Measurements from ENCODE around the gene KATNA1.

The KATNA1 gene

DNA sequence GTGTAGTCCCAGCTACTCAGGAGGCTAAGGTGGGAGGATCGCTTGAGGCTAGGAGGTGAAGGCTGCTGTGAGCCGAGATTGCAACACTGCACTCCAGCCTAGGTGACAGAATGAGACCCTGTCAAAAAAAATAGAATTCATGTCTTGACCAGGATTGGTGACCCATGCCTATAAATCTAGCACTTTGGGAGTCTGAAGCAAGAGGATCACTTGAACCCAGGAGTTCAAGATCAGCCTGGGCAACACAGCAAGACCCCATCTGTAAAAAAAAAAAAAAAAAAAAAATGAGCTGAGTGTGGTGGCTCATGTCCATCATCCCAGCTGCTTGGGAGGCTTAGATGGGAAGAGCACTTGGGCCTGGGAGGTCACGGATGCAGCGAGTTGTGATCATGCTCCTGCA, 48.0 kb downstream of the KATNA1 start:
- no peak for DNase-seq

DNA sequence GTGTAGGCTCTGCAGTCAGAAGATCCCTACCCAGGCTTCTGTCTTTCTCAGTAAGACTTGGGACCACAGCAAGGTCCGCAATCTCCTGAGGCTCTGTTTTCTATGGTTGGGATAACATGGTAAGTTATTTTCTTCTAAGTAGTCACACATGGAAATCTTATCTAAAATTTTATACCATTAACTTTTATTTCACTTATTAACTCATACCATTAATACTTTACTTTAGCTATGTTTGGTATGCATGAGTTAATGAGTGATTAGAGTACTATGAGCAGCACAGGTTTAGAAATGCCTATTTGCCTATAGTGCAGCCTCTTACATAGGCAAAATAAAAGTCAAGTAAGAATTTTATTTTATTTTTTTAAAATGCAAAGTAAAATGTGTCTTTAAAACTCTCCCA, 55.1 kb downstream of the KATNA1 start:
- no peak for DNase-seq

DNA sequence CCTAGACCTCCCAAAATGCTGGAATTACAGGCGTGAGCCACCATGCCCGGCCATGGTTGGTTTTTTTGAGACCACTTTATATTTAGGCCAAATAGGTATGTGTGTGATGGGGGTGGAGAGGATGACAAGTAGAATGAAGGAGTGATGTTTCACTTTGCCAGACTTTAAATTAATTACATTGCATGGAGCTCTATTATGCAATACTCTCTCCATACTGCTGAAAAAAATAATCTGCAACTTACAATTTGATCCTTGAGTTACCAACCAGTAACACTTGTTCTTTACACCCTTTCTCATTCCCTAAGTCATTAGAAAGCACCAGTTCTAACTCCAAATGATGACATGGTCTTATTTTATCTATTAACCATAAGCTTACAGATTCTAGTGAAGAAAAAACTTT, 55.5 kb downstream of the KATNA1 start:
- no peak for DNase-seq

DNA sequence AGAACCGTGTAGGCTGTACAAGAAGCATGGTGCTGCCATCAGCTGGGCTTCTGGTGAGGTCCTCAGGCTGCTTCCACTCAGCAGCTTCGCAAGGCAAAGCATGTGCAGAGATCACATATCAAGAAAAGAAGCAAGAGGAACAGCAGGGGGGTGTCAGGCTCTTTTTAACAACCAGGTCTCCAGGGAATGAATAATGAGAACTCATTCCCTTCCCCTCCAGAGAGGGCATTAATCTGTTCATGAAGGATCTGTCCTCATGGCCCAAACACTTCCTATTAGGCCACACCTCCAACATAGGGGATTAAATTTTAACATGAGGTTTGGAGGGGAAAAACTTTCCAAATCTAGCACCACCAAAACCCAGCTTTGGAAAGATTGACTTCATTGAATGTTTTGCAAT, 62.4 kb downstream of the KATNA1 start:
- no peak for DNase-seq

DNA sequence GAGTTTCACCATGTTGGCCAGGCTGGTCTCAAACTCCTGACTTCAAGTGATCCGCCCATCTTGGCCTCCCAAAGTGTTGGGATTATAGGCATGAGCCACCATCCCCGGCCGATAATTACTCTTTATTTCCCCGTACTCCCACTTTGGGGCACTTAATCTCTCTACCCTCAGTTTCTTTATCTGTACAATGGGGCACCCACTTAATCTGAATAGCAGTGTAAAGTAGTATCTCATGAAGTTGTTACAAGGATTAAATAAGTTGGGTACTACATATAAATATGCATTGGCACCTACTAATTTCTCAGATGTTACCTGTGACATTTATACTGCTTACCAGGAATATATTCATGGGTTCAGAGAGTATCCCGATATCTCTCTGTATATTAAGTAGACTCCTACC, 67.2 kb downstream of the KATNA1 start:
- no peak for DNase-seq

DNA sequence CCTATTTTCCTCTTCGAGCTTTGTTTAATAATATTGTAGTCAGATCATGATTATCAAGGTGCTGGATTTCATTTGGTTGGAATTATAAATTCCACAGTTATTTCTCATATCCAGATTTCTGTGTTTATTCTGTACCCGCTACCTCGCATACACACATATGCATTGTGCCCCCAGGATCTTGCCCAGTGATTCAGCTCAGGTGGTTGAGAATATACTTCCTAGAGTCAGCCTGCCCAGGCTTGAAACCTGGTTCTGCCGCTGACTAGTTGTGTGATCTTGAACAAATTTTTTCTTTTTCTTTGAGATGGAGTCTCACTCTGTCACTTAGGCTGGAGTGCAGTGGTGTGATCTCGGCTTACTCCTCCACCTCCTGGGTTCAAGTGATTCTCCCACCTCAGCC, 67.6 kb downstream of the KATNA1 start:
- no peak for DNase-seq

DNA sequence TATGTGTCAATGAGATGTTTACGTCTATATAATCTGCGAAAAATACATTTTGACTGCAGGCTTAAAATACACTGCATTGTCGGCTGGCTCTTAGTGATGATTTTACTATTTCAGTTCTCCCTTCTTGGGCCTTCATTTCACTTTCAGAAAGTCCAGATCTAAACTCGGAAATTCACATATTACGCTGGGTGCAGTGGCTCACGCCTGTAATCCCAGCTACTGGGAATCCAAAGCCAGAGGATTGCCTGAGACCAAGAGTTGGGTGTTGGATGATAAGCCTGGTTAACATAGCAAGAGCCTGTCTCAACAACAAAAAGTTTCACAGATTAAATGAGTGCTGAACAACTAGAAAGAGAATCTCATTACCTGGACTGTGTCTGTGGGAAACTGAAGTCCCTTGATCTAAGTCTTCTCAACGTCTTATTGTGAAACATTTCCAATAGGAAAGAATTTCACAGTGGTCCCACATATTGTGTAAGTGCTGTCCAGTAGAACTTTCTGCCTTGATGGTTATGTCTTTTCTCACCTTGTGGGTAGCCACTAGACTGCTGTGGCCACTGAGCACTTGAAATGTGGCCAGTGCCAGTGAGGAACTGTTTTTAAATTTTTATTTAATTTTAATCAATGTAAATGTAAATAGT, 80.4 kb downstream of the KATNA1 start:
- no peak for DNase-seq

DNA sequence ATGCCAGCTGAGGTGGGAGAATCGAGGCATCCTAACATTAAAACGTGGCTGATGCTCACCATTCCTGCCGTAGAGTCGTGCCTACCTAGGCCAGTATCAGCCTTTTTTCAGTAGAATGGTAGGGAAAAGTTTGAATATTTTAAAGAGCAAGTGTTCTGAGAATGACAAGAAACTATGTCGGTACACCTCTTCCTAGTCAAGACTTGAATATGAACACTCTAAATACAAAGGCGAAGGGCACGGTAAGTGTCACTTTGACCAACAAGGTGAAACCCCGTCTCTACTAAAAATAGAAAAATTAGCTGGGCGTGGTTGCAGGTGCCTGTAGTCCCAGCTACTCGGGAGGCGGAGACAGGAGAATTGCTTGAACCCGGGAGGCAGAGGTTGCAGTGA, 81.3 kb downstream of the KATNA1 start:
- DNase-seq: no peak

DNA sequence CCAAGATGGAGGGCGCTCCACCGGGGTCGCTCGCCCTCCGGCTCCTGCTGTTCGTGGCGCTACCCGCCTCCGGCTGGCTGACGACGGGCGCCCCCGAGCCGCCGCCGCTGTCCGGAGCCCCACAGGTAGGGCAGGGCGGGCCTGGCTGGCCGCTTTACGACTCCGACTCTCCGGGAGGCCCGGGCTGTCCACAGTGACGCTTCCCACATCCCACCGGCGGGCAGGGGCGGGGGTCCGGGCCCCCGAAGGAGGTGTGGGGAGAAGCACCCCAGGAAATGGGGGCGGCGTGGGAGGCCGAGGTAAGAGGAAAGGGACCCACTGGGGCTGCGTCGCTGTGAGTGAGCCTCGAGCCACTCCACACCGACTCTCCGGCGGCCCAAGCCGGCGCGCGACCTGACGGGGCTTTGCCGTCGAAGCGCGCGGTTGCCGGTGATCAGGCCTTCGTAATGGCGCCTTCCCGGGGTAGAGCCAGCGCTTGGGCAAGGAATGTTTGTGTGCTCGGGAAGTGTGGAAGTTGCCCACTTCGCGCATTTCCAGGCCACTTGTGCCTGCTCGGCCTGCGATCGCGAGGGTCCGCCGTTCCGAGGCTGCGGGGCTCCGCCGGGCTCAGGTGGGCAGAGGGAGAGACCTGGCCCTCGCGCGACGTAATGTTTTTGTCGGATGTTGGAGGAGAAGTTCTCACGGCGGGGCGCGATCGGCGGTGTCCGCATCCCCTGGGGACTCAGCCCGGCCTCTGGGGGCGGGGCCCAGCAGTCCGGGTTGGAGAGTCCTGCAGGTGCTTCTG, 81.9 kb downstream of the KATNA1 start:
- peak; percentile 75 for DNase-seq

DNA sequence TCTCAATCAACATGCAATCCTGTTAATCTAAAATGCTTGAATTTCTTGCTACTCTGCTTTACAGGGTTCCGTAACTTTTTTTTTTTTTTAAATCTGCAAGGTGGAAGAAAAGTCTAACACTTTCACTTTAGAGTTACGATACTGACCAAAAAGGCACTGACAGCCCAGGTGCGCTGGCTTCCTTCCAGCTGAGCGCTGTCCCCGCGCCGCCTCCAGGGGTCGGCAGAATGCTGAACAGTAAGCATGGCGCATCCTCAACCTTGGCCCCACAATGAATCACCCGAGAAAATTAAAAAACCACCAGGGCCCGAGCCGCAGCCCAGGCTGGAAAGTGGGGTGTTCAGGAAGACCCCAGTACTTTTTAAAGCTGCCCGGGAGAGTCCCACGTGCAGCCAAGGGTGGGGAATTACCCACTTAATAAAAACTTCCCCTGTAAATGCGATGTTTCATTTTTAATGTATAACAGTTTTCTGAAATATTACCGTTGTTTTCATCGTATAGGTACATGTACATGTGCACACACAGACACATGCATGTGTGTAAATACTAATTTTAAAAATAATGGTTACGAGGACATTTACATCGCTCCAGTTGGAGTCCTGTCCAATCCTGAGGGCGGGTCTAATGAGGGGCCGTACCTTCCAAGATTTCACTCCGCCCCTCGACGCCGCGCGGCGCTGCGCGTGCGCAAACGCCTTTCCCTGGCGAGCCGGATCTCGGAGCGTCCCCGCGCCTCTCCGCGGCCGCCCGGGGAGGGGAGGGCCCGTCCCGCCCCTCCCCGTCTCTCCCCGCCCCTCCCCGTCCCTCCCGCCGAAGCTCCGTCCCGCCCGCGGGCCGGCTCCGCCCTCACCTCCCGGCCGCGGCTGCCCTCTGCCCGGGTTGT, 82.7 kb downstream of the KATNA1 start, which contains the start of gene GINM1:
Gene GINM1, plus strand, starts transcription at position 849 of the 883 bp plus-strand sequence. CDS start 40 bp downstream, outside the sequence.
- peak; percentile 96 for DNase-seq

DNA sequence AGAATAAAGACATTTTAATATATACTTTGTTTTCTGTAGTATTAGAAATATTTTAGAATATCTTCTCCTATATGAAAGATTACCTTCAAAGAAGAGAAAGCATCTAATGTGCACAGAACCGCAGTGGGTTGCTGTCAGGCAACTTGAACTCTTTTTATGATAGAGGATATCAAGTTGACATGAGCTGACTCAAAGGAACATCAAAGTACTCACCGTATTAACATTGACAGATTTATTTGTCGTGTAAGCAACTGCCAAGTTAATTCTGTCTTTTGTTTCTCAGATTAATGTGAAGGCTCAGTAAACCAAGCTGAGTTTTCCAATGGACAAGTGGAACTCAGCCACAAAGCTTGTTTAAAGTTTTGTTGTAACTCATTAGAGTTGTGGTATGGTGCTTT, 84.6 kb downstream of the KATNA1 start:
- DNase-seq: no peak

DNA sequence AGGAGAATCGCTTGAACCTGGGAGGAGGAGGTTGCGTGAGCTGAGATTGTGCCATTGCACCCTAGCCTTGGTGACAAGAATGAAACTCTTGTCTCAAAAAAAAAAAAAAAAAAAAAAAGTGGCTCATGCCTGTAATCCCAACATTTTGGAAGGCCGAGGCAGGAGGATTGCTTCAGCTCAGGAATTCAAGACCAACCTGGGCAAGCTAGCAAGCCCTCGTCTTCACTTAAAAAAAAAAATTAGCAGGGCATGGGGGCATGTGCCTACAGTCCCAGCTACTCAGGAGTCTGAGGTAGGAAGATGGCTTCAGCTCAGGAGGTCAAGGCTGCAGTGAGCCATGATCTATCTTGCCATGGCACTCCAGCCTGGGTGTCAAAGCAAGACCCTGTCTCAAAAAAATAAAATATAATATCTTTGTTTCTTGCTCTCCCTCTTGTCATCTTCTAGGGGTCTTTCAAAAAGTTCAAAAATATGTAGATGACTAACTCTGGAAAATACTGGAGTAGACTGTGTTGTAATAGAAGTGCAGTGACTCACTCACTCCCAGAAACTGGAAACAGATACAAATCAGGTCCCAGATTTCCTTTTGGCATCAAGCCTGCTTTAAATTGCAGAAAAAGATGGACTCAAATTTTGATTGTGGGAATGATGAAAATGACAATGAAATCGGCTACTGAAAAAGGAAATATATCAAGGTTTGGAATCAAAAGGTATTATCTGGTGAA, 85.1 kb downstream of the KATNA1 start:
- DNase-seq: no peak

DNA sequence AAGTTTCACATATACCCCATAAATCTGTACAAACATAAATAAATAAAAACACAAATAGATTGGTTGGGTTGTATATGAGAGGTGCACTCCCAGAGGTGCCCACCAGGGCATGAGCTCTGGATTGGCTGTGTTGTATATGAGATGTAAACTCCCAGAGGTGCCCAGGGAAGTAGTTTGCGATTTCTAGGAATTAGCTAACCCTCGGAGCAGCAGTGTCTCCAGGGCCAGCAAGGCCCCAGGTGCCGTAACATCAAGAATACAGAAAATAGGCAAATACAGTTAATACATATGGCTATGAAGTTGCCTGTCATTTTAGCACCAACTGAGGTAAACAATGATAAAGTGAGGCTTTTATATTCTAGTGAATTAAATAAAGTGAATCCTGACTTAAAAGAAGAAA, 87.8 kb downstream of the KATNA1 start:
- no peak for DNase-seq

DNA sequence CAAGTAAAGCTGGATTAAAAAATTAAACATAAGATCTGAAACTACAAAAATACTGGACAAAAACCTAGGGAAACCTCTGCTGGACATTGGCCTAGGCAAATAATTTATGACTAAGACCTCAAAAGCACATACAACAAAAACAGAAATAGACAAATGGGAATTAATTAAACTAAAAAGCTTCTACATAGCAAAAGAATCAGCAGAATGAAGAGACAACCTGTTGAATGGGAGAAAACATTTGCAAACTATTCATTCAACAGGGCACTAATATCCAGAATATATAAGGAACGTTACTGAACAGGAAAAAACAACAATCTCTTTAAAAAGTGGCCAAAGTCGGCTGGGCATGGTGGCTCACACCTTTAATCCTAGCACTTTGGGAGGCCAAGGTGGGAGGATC, 89.1 kb downstream of the KATNA1 start:
- no peak for DNase-seq

DNA sequence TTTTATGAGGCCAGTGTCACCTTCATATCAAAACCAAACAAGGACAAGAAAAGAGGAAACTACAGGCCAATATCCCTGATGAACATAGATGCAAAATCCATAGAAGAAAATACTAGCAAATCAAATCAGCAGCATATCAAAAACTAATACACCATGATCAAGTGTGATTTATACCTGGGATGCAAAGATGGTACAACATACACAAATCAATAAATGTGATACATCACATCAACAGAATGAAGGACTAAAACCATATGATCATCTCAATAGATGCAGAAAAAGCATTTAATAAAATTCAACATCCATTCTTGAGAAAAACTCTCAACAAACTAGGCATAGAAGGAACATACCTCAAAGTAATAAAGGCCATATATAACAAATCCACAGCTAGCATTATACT, 90.5 kb downstream of the KATNA1 start:
- DNase-seq: no peak

DNA sequence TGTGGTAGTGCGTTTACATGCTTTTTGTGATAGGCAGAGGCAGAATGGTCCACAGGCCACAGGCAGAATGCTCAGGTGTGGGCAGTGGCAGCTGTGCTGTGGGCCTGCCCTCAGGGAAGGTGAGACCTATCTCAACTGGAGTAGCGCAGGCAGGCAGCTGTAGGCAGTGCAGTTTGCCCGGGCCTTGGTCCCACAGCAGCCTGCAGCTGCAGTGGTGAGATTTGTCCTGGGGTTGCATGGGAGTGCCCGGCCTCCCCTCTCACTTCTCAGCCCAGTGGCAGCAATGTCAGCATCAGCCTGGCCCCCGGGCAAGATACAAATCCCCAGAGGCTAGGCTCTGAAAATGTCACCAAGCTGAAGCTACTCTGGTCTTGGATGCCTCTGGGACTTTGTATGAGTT, 96.6 kb downstream of the KATNA1 start:
- DNase-seq: no peak

DNA sequence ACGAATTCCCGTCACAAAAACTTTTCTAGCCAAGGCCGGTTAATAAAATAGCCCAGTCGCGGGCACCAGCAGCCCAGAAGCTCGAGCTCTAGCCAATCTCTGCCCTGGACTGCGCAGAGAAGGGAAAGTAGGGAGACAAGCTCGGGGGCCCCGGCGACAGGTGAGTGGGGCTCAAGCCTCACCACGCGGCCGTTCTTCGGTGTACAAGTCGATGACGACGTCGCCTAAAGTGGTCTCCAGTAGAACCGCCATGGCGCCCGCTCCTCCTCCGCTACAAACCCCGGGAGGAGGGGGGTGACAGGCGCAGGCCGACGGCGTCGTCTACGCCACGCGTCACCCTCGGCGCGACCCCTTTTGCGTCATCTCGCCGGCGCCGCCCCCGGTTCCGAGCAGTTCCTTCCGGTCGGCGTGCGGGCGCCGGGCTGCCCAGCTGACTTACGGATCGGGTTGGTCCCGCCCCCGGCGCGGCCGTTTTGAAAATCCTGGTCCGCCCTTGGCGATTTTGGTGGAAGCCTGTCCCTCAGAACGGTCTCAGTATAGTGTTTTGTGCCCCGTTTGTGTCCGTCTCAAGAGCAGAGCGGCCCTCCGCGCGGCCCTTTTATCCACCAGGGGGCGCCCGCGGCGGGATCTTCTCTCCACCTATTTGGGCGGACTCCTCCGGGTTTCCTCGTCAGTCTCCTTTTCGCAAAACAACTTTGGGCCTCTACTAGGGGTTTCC, 102.6 kb downstream of the KATNA1 start, which contains the start of gene PPIL4:
Gene PPIL4, minus strand, starts transcription at position 290 of the 718 bp plus-strand sequence. Its CDS starts 38 bp downstream, at position 252.
- DNase-seq: peak; percentile 95

DNA sequence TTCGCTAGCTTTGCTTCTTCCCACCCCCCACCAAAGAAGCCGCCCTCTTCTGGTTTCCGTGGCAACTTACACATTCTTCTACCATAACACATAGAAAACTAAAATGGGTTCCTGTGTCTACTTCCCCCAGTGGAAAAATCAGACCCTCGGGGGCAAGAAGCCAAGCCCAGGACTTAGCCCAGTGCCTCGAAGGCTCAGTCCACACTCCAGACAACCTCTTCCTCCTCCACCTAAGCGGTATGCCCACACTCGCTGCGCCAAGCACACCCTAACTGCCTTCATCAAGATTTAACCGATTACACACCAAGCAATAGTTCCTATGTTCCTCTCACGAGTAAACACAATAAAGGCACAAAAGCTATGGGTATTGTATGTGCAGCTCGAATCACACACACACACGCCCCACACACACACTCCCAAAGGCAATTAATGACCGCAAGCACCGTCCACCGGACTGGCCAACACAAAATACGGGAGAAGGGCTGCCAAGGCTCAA, 103.2 kb downstream of the KATNA1 start:
- DNase-seq: peak; percentile 17

Data from NCI-H345 (cell line).